ENCODE measurements around the gene C1orf105. TPM values are rescaled to one million over a fixed set of nuclear protein-coding genes. Genes with fewer than 3 reads are reported as not detected.

The C1orf105 gene
- total RNA-seq, 1 donor from 2014 or later: not detected

GRCh38 chr1:172450524-172450885, 30.0 kb downstream of the C1orf105 start:
- Mint-ChIP-seq H3K4me1 (ENCODE audit: low read depth) (peaks cover 34% of the 10 kb centered on the region), H3K27ac (peak overlapping the region; percentile 46), H3K36me3 (ENCODE audit: insufficient read depth) (no peaks in the 10 kb centered on the region), H3K27me3 (peaks cover 17% of the 10 kb centered on the region), H3K4me3 (ENCODE audit: low read depth) (no peak overlapping the region), H3K9me3 (ENCODE audit: low read depth) (no peaks in the 10 kb centered on the region)
- TF ChIP-seq, protein P1, sequence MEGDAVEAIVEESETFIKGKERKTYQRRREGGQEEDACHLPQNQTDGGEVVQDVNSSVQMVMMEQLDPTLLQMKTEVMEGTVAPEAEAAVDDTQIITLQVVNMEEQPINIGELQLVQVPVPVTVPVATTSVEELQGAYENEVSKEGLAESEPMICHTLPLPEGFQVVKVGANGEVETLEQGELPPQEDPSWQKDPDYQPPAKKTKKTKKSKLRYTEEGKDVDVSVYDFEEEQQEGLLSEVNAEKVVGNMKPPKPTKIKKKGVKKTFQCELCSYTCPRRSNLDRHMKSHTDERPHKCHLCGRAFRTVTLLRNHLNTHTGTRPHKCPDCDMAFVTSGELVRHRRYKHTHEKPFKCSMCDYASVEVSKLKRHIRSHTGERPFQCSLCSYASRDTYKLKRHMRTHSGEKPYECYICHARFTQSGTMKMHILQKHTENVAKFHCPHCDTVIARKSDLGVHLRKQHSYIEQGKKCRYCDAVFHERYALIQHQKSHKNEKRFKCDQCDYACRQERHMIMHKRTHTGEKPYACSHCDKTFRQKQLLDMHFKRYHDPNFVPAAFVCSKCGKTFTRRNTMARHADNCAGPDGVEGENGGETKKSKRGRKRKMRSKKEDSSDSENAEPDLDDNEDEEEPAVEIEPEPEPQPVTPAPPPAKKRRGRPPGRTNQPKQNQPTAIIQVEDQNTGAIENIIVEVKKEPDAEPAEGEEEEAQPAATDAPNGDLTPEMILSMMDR (IDR thresholded peaks at IDR 0.05; ENCODE audit: unreplicated experiment): no peak
- DNase-seq (ENCODE audit: low spot score, unreplicated experiment): no peak

GRCh38 chr1:172451002-172451443, 30.5 kb downstream of the C1orf105 start:
- Mint-ChIP-seq H3K27ac (peak overlapping the region; percentile 87), H3K9me3 (ENCODE audit: low read depth) (no peaks in the 10 kb centered on the region), H3K4me1 (ENCODE audit: low read depth) (peaks cover 34% of the 10 kb centered on the region), H3K4me3 (ENCODE audit: low read depth) (peak overlapping the region; percentile 12), H3K27me3 (peaks cover 19% of the 10 kb centered on the region), H3K36me3 (ENCODE audit: insufficient read depth) (no peaks in the 10 kb centered on the region)
- DNase-seq (ENCODE audit: low spot score, unreplicated experiment): no peak
- TF ChIP-seq, protein P1 (IDR thresholded peaks at IDR 0.05; ENCODE audit: unreplicated experiment): no peak

DNA sequence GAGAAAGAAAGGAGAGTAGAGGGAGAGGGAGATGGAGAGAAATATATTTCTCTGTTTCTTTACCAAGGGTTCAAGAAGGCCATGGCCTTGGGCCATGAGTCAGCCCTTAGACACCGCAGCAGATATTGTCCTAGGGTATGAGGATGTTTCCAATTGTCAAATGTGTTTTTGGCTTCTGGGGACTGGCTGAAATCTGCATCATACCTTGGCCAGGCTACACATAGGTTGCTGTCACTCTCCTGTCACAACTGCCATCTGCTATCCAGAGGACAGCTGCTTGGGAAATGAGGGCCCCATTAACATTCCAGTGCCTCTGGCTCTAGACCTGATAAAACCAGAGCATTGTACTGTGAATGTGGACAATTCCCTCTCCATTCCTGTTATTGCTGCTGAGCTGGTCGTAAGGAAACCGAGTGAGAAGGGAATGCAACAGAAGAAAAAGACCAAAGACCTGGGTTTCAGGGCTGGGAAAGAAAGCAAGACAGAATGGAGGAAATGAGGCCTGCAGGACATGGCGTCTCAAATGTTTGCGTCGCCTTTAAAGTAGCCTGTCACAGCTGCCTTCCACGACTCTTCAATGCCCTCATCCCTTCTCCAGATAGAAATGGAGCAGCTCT, 32.2 kb downstream of the C1orf105 start:
- Mint-ChIP-seq H3K4me3 (ENCODE audit: low read depth) (no peak overlapping the region), H3K9me3 (ENCODE audit: low read depth) (no peaks in the 10 kb centered on the region), H3K27me3 (peaks cover 28% of the 10 kb centered on the region), H3K4me1 (ENCODE audit: low read depth) (peaks cover 32% of the 10 kb centered on the region), H3K36me3 (ENCODE audit: insufficient read depth) (no peaks in the 10 kb centered on the region), H3K27ac (peak overlapping the region; percentile 9)
- TF ChIP-seq, protein P1 (IDR thresholded peaks at IDR 0.05; ENCODE audit: unreplicated experiment): no peak
- DNase-seq (ENCODE audit: low spot score, unreplicated experiment): no peak

DNA sequence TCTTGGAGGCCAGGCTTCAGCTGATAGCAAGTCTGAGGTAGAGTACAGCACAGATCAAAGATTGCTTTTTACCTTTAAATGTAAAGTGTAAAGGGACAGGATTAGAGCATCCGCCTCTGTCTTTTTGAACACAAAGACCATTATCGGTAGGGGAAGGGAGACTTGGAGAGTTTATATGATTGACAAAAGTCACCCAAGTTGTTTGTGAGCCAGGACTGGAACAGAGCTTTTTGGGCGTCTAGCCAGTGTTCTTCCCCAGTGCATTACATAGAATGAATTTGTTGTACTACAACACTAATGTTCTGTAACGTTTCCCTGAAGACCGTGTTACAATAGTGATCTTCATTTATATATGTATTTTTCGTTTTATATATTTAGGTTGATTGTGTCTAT, 32.7 kb downstream of the C1orf105 start:
- peaks cover 28% of the 10 kb centered on the region for H3K27me3 Mint-ChIP-seq
- TF ChIP-seq, protein P1 (IDR thresholded peaks at IDR 0.05; ENCODE audit: unreplicated experiment): no peak
- H3K4me1 Mint-ChIP-seq (ENCODE audit: low read depth): peaks cover 30% of the 10 kb centered on the region
- H3K36me3 Mint-ChIP-seq (ENCODE audit: insufficient read depth): no peaks in the 10 kb centered on the region
- no peak overlapping the region for H3K27ac Mint-ChIP-seq
- H3K4me3 Mint-ChIP-seq (ENCODE audit: low read depth): no peak overlapping the region
- no peaks in the 10 kb centered on the region for H3K9me3 Mint-ChIP-seq (ENCODE audit: low read depth)
- no peak for DNase-seq (ENCODE audit: low spot score, unreplicated experiment)

GRCh38 chr1:172453607-172454006, 33.1 kb downstream of the C1orf105 start:
- TF ChIP-seq, protein P1 (IDR thresholded peaks at IDR 0.05; ENCODE audit: unreplicated experiment): no peak
- H3K36me3 Mint-ChIP-seq (ENCODE audit: insufficient read depth): no peaks in the 10 kb centered on the region
- peaks cover 28% of the 10 kb centered on the region for H3K27me3 Mint-ChIP-seq
- DNase-seq (ENCODE audit: low spot score, unreplicated experiment): no peak
- H3K4me1 Mint-ChIP-seq (ENCODE audit: low read depth): peaks cover 30% of the 10 kb centered on the region
- H3K4me3 Mint-ChIP-seq (ENCODE audit: low read depth): no peak overlapping the region
- no peaks in the 10 kb centered on the region for H3K9me3 Mint-ChIP-seq (ENCODE audit: low read depth)
- H3K27ac Mint-ChIP-seq: no peak overlapping the region
